ENCODE measurements around the gene GALNT13. TPM values are rescaled to one million over a fixed set of nuclear protein-coding genes. Genes with fewer than 3 reads are reported as not detected.

The GALNT13 gene
- total RNA-seq, 3 donors from 2014 or later: 0.33 to 17.3 (median 0.44) TPM

DNA sequence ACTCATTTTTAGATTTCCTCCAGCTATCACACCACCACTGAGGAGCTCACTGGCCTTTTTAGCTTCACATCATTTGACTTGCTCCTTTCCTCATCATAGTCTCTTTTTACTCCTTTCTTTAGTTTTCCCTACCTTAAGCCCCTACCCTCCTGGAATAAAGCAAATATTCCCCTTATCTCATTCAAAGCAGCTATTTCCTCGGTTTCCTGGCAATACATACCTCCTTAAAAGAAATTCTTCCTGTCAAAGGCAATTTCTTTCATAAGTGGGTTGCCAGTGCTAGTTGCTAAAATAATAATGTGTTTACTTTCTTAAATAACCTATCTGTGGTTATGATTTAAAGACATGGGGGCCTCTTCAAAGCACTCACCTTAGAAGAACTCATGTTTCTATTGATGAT, 359.3 kb downstream of the GALNT13 start:
- Histone ChIP-seq H3K27me3 (no peaks in the 10 kb centered on the region), H3K4me3 (no peak overlapping the region)

DNA sequence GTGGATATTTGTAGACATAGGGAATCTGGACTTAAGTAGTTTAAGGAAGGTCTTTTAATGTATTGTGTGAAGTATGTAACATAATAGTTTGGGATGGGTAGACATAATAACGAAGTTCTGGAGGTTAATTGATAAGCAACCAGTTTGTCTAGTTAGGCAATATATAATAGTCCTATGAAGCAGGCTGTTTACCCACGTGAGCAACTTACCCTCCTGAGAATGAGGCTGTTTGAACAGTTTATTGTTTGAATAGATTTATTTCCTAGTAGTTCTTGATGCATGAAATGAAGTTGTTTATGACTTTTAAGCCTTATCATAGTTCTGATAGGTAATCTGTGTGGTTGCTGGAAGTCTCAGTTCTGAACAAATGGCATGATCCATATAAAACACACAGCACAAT, 361.5 kb downstream of the GALNT13 start:
- Histone ChIP-seq H3K4me1 (no peaks in the 10 kb centered on the region), H3K27me3 (no peaks in the 10 kb centered on the region), H3K4me3 (no peak overlapping the region), H3K36me3 (no peaks in the 10 kb centered on the region), H3K27ac (no peak overlapping the region), H3K9me3 (no peaks in the 10 kb centered on the region)
- DNase-seq (ENCODE audit: low spot score in 2 of 2): no peak
- TF ChIP-seq POLR2AphosphoS5 (IDR thresholded peaks at IDR 0.05): no peak
- TF ChIP-seq, protein P1, sequence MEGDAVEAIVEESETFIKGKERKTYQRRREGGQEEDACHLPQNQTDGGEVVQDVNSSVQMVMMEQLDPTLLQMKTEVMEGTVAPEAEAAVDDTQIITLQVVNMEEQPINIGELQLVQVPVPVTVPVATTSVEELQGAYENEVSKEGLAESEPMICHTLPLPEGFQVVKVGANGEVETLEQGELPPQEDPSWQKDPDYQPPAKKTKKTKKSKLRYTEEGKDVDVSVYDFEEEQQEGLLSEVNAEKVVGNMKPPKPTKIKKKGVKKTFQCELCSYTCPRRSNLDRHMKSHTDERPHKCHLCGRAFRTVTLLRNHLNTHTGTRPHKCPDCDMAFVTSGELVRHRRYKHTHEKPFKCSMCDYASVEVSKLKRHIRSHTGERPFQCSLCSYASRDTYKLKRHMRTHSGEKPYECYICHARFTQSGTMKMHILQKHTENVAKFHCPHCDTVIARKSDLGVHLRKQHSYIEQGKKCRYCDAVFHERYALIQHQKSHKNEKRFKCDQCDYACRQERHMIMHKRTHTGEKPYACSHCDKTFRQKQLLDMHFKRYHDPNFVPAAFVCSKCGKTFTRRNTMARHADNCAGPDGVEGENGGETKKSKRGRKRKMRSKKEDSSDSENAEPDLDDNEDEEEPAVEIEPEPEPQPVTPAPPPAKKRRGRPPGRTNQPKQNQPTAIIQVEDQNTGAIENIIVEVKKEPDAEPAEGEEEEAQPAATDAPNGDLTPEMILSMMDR (IDR thresholded peaks at IDR 0.05): no peak
- intact Hi-C loops (cut with DNase I; ENCODE audit: low total_unique reads): loop anchor here (10.0 kb wide), 1 partner anchor 78 kb away; no protein-coding TSS in a partner anchor

More for the DNA sequence above, 359.3 kb downstream of the GALNT13 start:
- DNase-seq (ENCODE audit: low spot score in 2 of 2): no peak
- Histone ChIP-seq H3K9me3 (no peaks in the 10 kb centered on the region), H3K36me3 (no peaks in the 10 kb centered on the region), H3K4me1 (no peaks in the 10 kb centered on the region), H3K27ac (no peak overlapping the region)
- TF ChIP-seq POLR2AphosphoS5 (IDR thresholded peaks at IDR 0.05): no peak
- TF ChIP-seq POLR2A (IDR thresholded peaks at IDR 0.05): no peak
- TF ChIP-seq, protein P1 (IDR thresholded peaks at IDR 0.05): no peak
- intact Hi-C loops (cut with DNase I; ENCODE audit: low total_unique reads): loop anchor here (10.0 kb wide), 1 partner anchor 76 kb away; no protein-coding TSS in a partner anchor

DNA sequence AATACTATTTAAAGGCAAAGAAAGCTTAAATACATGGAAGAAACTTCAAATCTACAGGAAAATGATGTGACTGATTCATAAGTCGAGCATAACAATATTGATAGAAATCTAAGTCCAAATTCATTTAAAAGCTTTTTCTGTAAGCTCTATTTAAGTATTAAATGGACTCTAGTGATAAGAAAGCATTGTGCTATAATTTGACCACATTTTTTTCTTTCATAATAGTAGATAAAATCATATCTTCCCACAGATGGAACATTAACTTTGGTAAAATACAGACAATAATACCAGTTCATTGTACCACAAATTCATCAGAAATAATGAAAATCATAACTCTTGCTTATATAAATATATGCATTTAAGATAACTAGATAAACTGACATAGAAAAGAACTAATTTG, 366.5 kb downstream of the GALNT13 start:
- Histone ChIP-seq H3K9me3 (no peaks in the 10 kb centered on the region), H3K27ac (no peak overlapping the region), H3K36me3 (no peaks in the 10 kb centered on the region), H3K4me3 (no peak overlapping the region), H3K27me3 (no peaks in the 10 kb centered on the region), H3K4me1 (no peaks in the 10 kb centered on the region)
- TF ChIP-seq, protein P1 (IDR thresholded peaks at IDR 0.05): no peak
- TF ChIP-seq POLR2AphosphoS5 (IDR thresholded peaks at IDR 0.05) (no peak), POLR2A (IDR thresholded peaks at IDR 0.05) (no peak)
- DNase-seq (ENCODE audit: low spot score in 2 of 2): no peak
- intact Hi-C loops (cut with DNase I; ENCODE audit: low total_unique reads): loop anchor here (10.0 kb wide), 1 partner anchor 83 kb away; no protein-coding TSS in a partner anchor

DNA sequence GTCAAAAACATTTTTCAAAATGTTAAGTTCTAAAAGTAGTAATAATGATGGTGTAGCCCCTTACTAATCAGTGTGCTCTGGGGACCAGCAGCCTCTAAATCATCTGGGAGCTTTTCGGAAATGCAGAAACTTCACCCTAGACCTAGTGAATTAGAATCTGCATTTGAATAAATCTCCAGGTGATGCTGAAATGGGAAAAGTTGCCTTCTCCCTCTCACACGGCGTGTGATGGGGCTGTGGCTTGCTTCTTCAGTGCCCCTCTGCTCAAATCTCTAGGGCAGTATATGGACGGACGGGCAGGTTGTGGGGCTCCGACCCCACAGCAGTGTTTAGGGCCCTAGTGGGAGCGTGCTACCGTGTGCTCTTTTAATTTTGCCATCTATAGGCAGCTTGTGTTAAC, 368.6 kb downstream of the GALNT13 start:
- intact Hi-C loops (cut with DNase I; ENCODE audit: low total_unique reads): no loop called here

DNA sequence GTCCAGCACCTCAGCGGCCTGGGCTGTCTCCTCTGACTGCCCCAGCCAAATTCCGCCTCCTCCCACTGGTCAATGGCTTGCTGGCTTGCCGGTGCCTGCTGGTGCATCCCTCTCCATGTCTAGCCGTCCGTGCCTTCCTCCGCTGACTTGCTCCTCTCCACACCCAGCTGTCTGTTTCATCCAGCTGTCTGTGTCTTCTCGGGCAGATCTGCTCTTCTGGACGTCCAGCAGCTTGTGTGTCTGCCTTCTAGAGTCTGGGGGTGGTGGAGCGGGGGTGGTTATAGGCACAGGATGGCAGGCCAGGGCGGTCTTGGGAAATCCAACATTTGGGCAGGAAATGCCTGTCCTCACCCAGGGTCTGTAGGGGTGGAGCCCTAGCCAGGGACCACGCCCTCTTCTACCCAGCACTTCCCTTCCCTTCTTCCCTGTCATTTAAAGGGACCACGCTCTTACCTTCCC, 369.2 kb downstream of the GALNT13 start:
- Histone ChIP-seq H3K27me3 (no peaks in the 10 kb centered on the region), H3K4me3 (no peak overlapping the region), H3K9me3 (no peaks in the 10 kb centered on the region), H3K27ac (no peak overlapping the region), H3K36me3 (no peaks in the 10 kb centered on the region), H3K4me1 (no peaks in the 10 kb centered on the region)
- TF ChIP-seq POLR2A (IDR thresholded peaks at IDR 0.05): no peak
- TF ChIP-seq, protein P1 (IDR thresholded peaks at IDR 0.05): no peak
- no peak for TF ChIP-seq POLR2AphosphoS5 (IDR thresholded peaks at IDR 0.05)
- no peak for DNase-seq (ENCODE audit: low spot score in 2 of 2)
- intact Hi-C loops (cut with DNase I; ENCODE audit: low total_unique reads): no loop called here

More for the DNA sequence above, 368.6 kb downstream of the GALNT13 start:
- Histone ChIP-seq H3K9me3 (no peaks in the 10 kb centered on the region), H3K36me3 (no peaks in the 10 kb centered on the region), H3K4me3 (no peak overlapping the region), H3K4me1 (no peaks in the 10 kb centered on the region), H3K27ac (no peak overlapping the region), H3K27me3 (no peaks in the 10 kb centered on the region)
- TF ChIP-seq POLR2A (IDR thresholded peaks at IDR 0.05): no peak
- TF ChIP-seq, protein P1 (IDR thresholded peaks at IDR 0.05): no peak
- TF ChIP-seq POLR2AphosphoS5 (IDR thresholded peaks at IDR 0.05): no peak
- DNase-seq (ENCODE audit: low spot score in 2 of 2): no peak

All from breast epithelium (tissue), 4 donors.